GM12878 (cell line): ENCODE results near the gene ICA1. TPM values are rescaled to one million over a fixed set of nuclear protein-coding genes. Genes with fewer than 3 reads are reported as not detected.

Source experiments
- ATAC-seq: fragments of 200-7000 bp; cut with Tn5 transposase; 3 replicates; pipeline ENCODE4 v1.9.1; 2020; ENCODE audit warnings: mild to moderate bottlenecking, moderate library complexity
- BruUV-seq: library from RNA; stranded (reverse); fragments of 400-500 nt; replicated peaks from 2 replicates; lab custom pipeline; 2021; lab: Mats Ljungman, UMichigan
- CTCF ChIA-PET: fragments of 300-600 bp; sonication (Branson Sonifier 250); formaldehyde crosslinking; extraction: SDS; loops from one replicate; lab custom pipeline; 2021; ENCODE audit warnings: inconsistent platforms; lab: Yijun Ruan, JAX
- POLR2A ChIA-PET: fragments of 350-600 bp; formaldehyde crosslinking; extraction: SDS; loops from one replicate; lab custom pipeline; 2021; ENCODE audit warnings: inconsistent platforms; lab: Charles Lee
- RAD21 ChIA-PET: fragments of 300-600 bp; sonication (Branson Sonifier 250); formaldehyde crosslinking; loops from one replicate; lab custom pipeline; 2023; ENCODE audit warnings: antibody characterized with exemption; ENCODE audit not compliant: unreplicated experiment; lab: Charles Lee
- SMC1A ChIA-PET: fragments of 300-600 bp; sonication (Branson Sonifier 250); formaldehyde crosslinking; loops from one replicate; lab custom pipeline; 2023; ENCODE audit not compliant: unreplicated experiment, uncharacterized antibody; lab: Charles Lee
- DNase-seq: peaks from one replicate; pipeline ENCODE4 v3.0.0-alpha.2; 2011; ENCODE audit warnings: low read depth, low spot score
- FAIRE-seq: peaks from 3 replicates; lab custom pipeline; 2011; peaks lifted over from hg19 to GRCh38; lab: Jason Lieb, UNC
- H2AFZ ChIP-seq: 2 replicates; pipeline ENCODE4 v1.6.0; 2011; ENCODE audit warnings: low read depth, low read length, control low read depth; ENCODE audit not compliant: control insufficient read depth
- H3K27ac ChIP-seq: 2 replicates; pipeline ENCODE4 v1.5.1; 2011; ENCODE audit warnings: control low read depth; ENCODE audit not compliant: control insufficient read depth, insufficient read depth
- H3K27me3 ChIP-seq, 2 experiments: replicated peaks in 1 of 2; 2 replicates each; pipeline versions ENCODE4 v1.6.0 to v1.6.1; 2011; ENCODE audit warnings: low read length in 1 of 2; ENCODE audit not compliant: control insufficient read depth in 2 of 2, insufficient read depth in 2 of 2
- H3K36me3 ChIP-seq, 2 experiments: 2 replicates each; pipeline ENCODE4 v1.5.1; 2011; ENCODE audit warnings: low read length in 1 of 2; ENCODE audit not compliant: control insufficient read depth in 2 of 2, insufficient read depth in 2 of 2
- H3K4me1 ChIP-seq: 2 replicates; pipeline ENCODE4 v1.6.1; 2011; ENCODE audit warnings: mild to moderate bottlenecking, low read length, moderate library complexity, mixed read lengths; ENCODE audit not compliant: control insufficient read depth, insufficient read depth
- H3K4me2 ChIP-seq: 2 replicates; pipeline ENCODE4 v1.6.0; 2011; ENCODE audit warnings: control low read depth; ENCODE audit not compliant: control insufficient read depth, insufficient read depth
- H3K4me3 ChIP-seq: fragments of 200-600 bp; sonication (generic); 2 replicates; pipeline ENCODE4 v1.5.1; 2016
- H3K79me2 ChIP-seq: 2 replicates; pipeline ENCODE4 v1.6.0; 2011; ENCODE audit warnings: low read length; ENCODE audit not compliant: control insufficient read depth, insufficient read depth
- H3K9ac ChIP-seq: 2 replicates; pipeline ENCODE4 v1.8.0; 2011; ENCODE audit warnings: low read length, control low read depth, mixed read lengths; ENCODE audit not compliant: control insufficient read depth, insufficient read depth
- H3K9me3 ChIP-seq: replicated peaks from 3 replicates; pipeline ENCODE4 v1.5.1; 2011; ENCODE audit warnings: mild to moderate bottlenecking, low read length; ENCODE audit not compliant: control insufficient read depth, insufficient read depth
- H4K20me1 ChIP-seq: 2 replicates; pipeline ENCODE4 v1.6.0; 2011; ENCODE audit not compliant: control insufficient read depth, insufficient read depth
- ASH2L ChIP-seq: fragments of 300-600, 200-600 bp; sonication (generic); IDR thresholded peaks from 2 replicates; pipeline ENCODE4 v1.6.1; 2017; ENCODE audit warnings: low read depth, mild to moderate bottlenecking, borderline replicate concordance
- BHLHE40 ChIP-seq, 2 experiments: fragments of 450-650 bp in 1 of 2; IDR thresholded peaks; 2 replicates each; pipeline ENCODE4 v1.6.1; 2011 to 2017; ENCODE audit warnings: low read depth in 2 of 2, borderline replicate concordance in 1 of 2, improper control_type of control experiment in 1 of 2, low read length in 1 of 2, mild to moderate bottlenecking in 1 of 2
- CHD1 ChIP-seq: IDR thresholded peaks from 2 replicates; pipeline ENCODE4 v1.6.1; 2012; ENCODE audit warnings: low read depth, low read length, improper control_type of control experiment
- ETV6 ChIP-seq, 2 experiments: fragments of 450-650 bp in 1 of 2; IDR thresholded peaks in 1 of 2; conservative IDR thresholded peaks in 1 of 2; 2 replicates each; pipeline ENCODE4 v1.6.1; 2014; ENCODE audit warnings: antibody characterized with exemption in 1 of 2, borderline replicate concordance in 1 of 2, low read depth in 1 of 2, mild to moderate bottlenecking in 1 of 2, moderate library complexity in 1 of 2
- GABPA ChIP-seq: IDR thresholded peaks from 2 replicates; pipeline ENCODE4 v1.6.1; 2014; ENCODE audit warnings: antibody characterized with exemption, low read depth, mild to moderate bottlenecking, inconsistent platforms
- IKZF1 ChIP-seq: fragments of 450-650 bp; conservative IDR thresholded peaks from 2 replicates; pipeline ENCODE4 v1.6.1; 2017; ENCODE audit warnings: antibody characterized with exemption, mild to moderate bottlenecking
- IRF5 ChIP-seq: fragments of 450-650 bp; IDR thresholded peaks from 2 replicates; pipeline ENCODE4 v1.6.1; 2017; ENCODE audit warnings: borderline replicate concordance
- MLLT1 ChIP-seq: fragments of 450-650 bp; IDR thresholded peaks from 2 replicates; pipeline ENCODE4 v1.6.1; 2016; ENCODE audit warnings: mild to moderate bottlenecking
- MXI1 ChIP-seq: fragments of 150-350 bp; IDR thresholded peaks from 2 replicates; pipeline ENCODE4 v1.6.1; 2011; ENCODE audit warnings: low read depth, mild to moderate bottlenecking, inconsistent platforms, low read length, improper control_type of control experiment
- RAD21 ChIP-seq: IDR thresholded peaks from 2 replicates; pipeline ENCODE4 v1.6.1; 2011; ENCODE audit warnings: mild to moderate bottlenecking, low read depth, low read length, moderate library complexity; ENCODE audit not compliant: insufficient read depth
- RELA ChIP-seq: fragments of 450-650 bp; IDR thresholded peaks from 2 replicates; pipeline ENCODE4 v1.8.0; 2014; ENCODE audit warnings: borderline replicate concordance; ENCODE audit not compliant: partially characterized antibody
- RUNX3 ChIP-seq: IDR thresholded peaks from 2 replicates; pipeline ENCODE4 v1.6.1; 2012; ENCODE audit warnings: low read length, inconsistent platforms
- ZNF24 ChIP-seq: fragments of 450-650 bp; IDR thresholded peaks from 2 replicates; pipeline ENCODE4 v1.6.1; 2017; ENCODE audit warnings: antibody characterized with exemption, mild to moderate bottlenecking
- ZNF274 ChIP-seq: IDR thresholded peaks from one replicate; pipeline ENCODE4 v1.8.0; 2011; ENCODE audit not compliant: insufficient read length, insufficient read depth
- ZSCAN29 ChIP-seq: fragments of 450-650 bp; IDR thresholded peaks from 2 replicates; pipeline ENCODE4 v1.6.1; 2017; ENCODE audit warnings: mild to moderate bottlenecking, moderate library complexity
- WGBS: methylation state at CpG from one replicate; pipeline ENCODE4 v1.1.6; 2016; ENCODE audit warnings: low lambda C conversion rate; ENCODE audit not compliant: insufficient replicate concordance, insufficient coverage; ENCODE audit errors: missing lambda C conversion rate; 5-methylcytosine and 5-hydroxymethylcytosine counted together
- in situ Hi-C: fragments of 300-500 bp; cut with MboI; formaldehyde crosslinking; loops from 9 replicates; pipeline ENCODE4 v1.14.3; 2018; ENCODE audit warnings: mixed read lengths
- intact Hi-C: fragments of 100-400 bp; cut with micrococcal nuclease; formaldehyde crosslinking; loops from one replicate; pipeline ENCODE4 v1.14.2; 2022; ENCODE audit not compliant: unreplicated experiment
- polyA plus RNA-seq, 11 experiments: library from polyadenylated mRNA; depleted of rRNA in 4 of 11; unstranded in 6 of 11; stranded (reverse) in 5 of 11; fragments of >200 nt; fragmentation: Nextera tagmentation in 4 of 11; fragmentation: Illumina TruSeq in 1 of 11; extraction: Ambion mirVana in 4 of 11; extraction: Trizol in 1 of 11; gene quantifications; 1 replicate in 1 of 11; 2 replicates in 10 of 11; pipeline versions ENCODE4 v1.2.1 to v1.2.3, GENCODE V29; 2011 to 2016; ENCODE audit warnings: inconsistent platforms in 2 of 11, missing spikeins in 2 of 11, low read depth in 1 of 11
- total RNA-seq, 4 experiments: library from RNA; depleted of rRNA in 3 of 4; stranded (reverse); fragments of >200 nt in 3 of 4; fragmentation: Illumina TruSeq in 1 of 4; extraction: Trizol in 1 of 4; gene quantifications; 2 replicates each; pipeline versions ENCODE4 v1.2.1 to v1.2.3, GENCODE V29; 2013 to 2021
- TF ChIP-seq, protein P1 (sequence below): fragments of 450-650 bp; IDR thresholded peaks from 2 replicates; pipeline ENCODE4 v1.6.1; 2016; ENCODE audit warnings: mild to moderate bottlenecking
- TF ChIP-seq, protein P2 (sequence below): fragments of 450-650 bp; IDR thresholded peaks from 2 replicates; pipeline ENCODE4 v1.6.1; 2017; ENCODE audit warnings: low read depth, mild to moderate bottlenecking, moderate library complexity

The ICA1 gene
- total and polyA plus RNA-seq, 10 of the 15 experiments (the other 5 are each of a cell fraction or from before 2014, with no cell fraction given) = 1.3 to 35.1 (median 3.3) TPM

DNA sequence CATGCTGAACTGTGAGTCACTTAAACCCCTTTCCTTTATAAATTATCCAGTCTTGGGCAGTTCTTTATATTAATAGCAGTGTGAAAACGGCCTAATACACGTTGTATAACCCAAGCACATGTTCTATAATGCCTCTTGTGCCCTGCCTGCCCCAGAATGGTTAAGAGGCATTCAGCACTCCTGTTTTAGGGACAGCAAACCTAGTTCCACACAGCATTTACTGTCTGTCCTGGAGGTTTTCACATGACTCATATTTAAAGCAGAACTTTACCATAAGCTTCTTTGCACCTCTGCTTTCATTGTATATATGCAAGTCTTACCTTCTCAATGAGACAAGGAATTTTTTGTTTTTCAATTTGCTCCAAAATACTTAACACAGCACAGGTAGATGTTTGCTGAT, 144.8 kb downstream of the ICA1 start:
- Histone ChIP-seq H3K4me1 (peaks cover 54% of the 10 kb centered on the region), H3K27ac (peak overlapping the region; percentile 6; the same call in 1 of the 2 replicates), H3K4me2 (no peak overlapping the region), H3K9me3 (peaks cover 12% of the 10 kb centered on the region; the same call in 2 of the 3 replicates), H4K20me1 (no peaks in the 10 kb centered on the region), H3K9ac (no peak overlapping the region), H3K27me3 (no peaks in the 10 kb centered on the region), H2AFZ (no peak overlapping the region), H3K4me3 (no peak overlapping the region), H3K36me3 (no peaks in the 10 kb centered on the region), H3K79me2 (no peaks in the 10 kb centered on the region)
- ChIA-PET RAD21 (interaction anchor here (0.9 to 8.8 kb wide), 6 partner anchors 8 to 144 kb away, joined by 3 to 124 read pairs (median 16); no protein-coding TSS in a partner anchor), POLR2A (interaction anchor here (1.2 to 14.7 kb wide), 4 partner anchors 8 to 73 kb away, joined by 3 to 133 read pairs (median 22); no protein-coding TSS in a partner anchor), CTCF (interaction anchor here (1.5 to 3.1 kb wide), 4 partner anchors 9 to 359 kb away, joined by 4 to 16 read pairs (median 9); no protein-coding TSS in a partner anchor), SMC1A (interaction anchor here (0.7 to 12.5 kb wide), 15 partner anchors 8 to 357 kb away, joined by 3 to 182 read pairs (median 4); no protein-coding TSS in a partner anchor)
- intact Hi-C loops = loop anchor here (5.0 kb wide), 2 partner anchors 300 to 550 kb away; partner anchors contain the start of gene MIOS
- WGBS = 0% methylated on average over 2 of the region's 2 CpGs
- no TSS peak for BruUV-seq
- FAIRE-seq (no peak), ATAC-seq (peak; percentile 26), DNase-seq (no peak)
- in situ Hi-C loops = no loop called here
- TF ChIP-seq RUNX3 = peak; percentile 46; the same call in 1 of the 2 replicates
- 0 out of 4 replicates have a peak, but pooled peaks of 1 of the 2 experiments have one; percentile 4 for TF ChIP-seq ETV6 (conservative IDR thresholded peaks at IDR 0.05 in 1 of 2, IDR thresholded peaks at IDR 0.05 in 1 of 2; ENCODE audit: borderline replicate concordance in 1 of 2, low read depth in 1 of 2)
- TF ChIP-seq, protein P1, sequence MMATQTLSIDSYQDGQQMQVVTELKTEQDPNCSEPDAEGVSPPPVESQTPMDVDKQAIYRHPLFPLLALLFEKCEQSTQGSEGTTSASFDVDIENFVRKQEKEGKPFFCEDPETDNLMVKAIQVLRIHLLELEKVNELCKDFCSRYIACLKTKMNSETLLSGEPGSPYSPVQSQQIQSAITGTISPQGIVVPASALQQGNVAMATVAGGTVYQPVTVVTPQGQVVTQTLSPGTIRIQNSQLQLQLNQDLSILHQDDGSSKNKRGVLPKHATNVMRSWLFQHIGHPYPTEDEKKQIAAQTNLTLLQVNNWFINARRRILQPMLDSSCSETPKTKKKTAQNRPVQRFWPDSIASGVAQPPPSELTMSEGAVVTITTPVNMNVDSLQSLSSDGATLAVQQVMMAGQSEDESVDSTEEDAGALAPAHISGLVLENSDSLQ = no peak
- no peak for TF ChIP-seq ZSCAN29
- no peak for TF ChIP-seq BHLHE40 (IDR thresholded peaks at IDR 0.05; ENCODE audit: borderline replicate concordance in 1 of 2, low read depth in 2 of 2, low read length in 1 of 2)
- no peak for TF ChIP-seq IKZF1
- TF ChIP-seq ZNF274 = no peak
- 0 out of 2 replicates have a peak, but pooled peaks have one; percentile 14 for TF ChIP-seq RAD21
- no peak for TF ChIP-seq ASH2L
- TF ChIP-seq RELA = no peak
- TF ChIP-seq CHD1 = no peak
- no peak for TF ChIP-seq GABPA
- 0 out of 2 replicates have a peak, but pooled peaks have one; percentile 13 for TF ChIP-seq MLLT1
- TF ChIP-seq, protein P2, sequence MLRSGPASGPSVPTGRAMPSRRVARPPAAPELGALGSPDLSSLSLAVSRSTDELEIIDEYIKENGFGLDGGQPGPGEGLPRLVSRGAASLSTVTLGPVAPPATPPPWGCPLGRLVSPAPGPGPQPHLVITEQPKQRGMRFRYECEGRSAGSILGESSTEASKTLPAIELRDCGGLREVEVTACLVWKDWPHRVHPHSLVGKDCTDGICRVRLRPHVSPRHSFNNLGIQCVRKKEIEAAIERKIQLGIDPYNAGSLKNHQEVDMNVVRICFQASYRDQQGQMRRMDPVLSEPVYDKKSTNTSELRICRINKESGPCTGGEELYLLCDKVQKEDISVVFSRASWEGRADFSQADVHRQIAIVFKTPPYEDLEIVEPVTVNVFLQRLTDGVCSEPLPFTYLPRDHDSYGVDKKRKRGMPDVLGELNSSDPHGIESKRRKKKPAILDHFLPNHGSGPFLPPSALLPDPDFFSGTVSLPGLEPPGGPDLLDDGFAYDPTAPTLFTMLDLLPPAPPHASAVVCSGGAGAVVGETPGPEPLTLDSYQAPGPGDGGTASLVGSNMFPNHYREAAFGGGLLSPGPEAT = 0 out of 2 replicates have a peak, but pooled peaks have one; percentile 36
- no peak for TF ChIP-seq IRF5
- no peak for TF ChIP-seq ZNF24
- TF ChIP-seq MXI1 = peak; percentile 31; the same call in 1 of the 2 replicates
